GM19372 (cell line): Measurements from ENCODE around the gene VENTX.
"Not testable (repeated sequence)": the region's sequence is repeated elsewhere in the genome, so short reads cannot be mapped to it uniquely, and the experiment has no call there.

Experiments
- ATAC-seq: cut with Tn5 transposase; IDR thresholded peaks from one replicate; pipeline ENCODE4 v1.9.1; 2021; ENCODE audit warnings: mild to moderate bottlenecking, low read depth, moderate library complexity; ENCODE audit not compliant: unreplicated experiment

Gene VENTX

DNA sequence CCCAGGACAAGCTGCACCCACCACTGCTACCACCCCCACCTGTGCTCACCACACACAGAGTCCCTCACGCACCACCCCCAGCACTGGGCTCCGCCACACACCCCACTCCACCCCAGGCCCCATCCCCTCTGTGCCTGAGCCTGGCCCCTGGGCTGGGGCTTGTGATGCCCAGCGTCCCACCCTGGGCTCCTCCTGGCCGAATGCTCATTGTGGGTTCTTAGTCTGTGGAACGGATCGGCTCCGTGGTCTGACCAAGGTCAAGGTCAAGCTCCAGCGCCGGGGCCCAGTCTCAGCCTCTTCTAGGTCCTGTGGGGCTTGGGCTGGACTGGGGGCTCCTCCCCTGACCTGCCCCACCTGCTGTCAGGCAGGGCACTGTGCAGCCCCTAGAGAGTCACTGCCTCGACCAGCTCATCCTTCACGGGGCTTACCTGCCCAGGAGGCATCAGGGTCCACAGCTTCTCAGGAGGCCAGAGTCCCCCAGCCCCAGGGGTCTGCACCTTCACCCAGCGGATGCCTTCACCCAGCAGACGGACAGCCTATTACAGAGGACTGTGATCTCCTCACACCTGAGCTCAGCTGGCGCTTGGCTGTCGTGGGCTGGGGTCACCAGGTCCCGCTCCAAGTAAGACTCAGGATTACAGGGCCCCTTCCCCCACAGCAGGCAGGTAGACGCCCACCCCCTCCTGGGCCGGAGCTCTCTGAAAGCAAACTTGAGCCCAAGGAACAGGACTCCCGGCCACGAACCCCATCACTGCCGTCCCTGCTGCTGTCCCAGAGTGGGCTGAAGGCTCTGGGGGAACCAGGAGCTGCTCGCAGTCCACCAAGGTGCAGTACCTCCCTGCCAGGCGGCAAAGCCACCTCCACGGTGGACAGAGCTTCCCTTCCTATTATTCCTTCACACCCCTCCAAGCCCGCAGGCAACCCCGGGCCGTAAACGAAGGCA, 22.9 kb upstream of the VENTX start:
- ATAC-seq = no peak

- no peak for ATAC-seq
Measured at GRCh38 chr10:133215586-133215985, 22.1 kb upstream of the VENTX start.

DNA sequence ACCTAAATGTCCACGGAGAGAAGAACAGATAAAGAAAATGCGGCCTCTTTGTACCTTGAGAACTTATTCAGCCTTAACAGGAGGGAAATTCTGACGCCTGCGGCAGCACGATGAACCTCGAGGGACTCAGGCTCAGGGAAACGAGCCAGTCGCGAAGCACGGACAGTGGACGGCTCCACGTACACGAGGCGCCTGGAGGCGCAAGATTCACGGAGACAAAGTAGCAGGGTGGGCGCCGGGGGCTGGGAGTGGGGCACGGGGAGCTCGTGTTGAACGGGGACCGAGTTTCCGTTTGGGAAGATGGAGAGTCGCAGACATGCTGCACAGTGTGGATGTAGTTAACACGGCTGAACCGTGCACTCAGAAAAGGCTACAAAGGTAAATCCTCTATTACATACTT, 20.9 kb upstream of the VENTX start:
- no peak for ATAC-seq

GRCh38 chr10:133217800-133218589, 19.7 kb upstream of the VENTX start:
- ATAC-seq = no peak

- ATAC-seq = no peak
Measured at GRCh38 chr10:133218891-133219290, 18.8 kb upstream of the VENTX start.

GRCh38 chr10:133219782-133220181, 17.9 kb upstream of the VENTX start:
- ATAC-seq = no peak

DNA sequence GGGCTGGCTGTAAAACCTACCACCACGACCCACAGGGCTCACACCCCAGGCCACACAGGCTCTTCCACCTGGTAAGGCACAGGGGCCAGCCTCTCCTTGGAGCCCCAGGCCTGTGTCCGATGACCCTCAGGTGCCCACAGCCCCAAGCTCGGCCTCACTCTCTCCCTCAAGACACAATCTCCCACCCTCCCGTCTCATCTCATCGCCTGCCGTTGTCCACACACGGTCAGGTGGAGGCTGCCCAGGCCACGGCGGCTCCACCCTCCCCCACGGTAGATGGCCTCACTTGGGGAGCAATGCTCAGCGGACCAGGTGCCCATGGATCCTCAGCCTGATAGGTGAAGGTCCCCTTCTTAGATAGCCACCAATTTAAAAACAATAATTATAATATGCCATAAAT, 16.3 kb upstream of the VENTX start:
- no peak for ATAC-seq

DNA sequence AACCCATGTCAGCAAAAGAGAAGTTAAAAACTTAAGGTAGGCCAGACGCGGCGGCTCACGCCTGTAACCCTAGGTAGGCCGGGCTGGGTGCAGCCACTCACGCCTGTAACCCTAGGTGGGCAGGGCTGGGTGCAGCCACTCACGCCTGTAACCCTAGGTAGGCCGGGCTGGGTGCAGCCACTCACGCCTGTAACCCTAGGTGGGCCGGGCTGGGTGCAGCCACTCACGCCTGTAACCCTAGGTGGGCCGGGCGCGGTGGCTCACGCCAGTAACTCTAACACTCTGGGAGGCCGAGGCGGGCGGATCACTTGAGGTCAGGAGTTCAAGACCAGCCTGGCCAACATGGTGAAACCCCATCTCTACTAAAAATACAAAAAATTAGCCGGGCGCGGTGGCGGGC, 15.9 kb upstream of the VENTX start:
- ATAC-seq = not testable (repeated sequence)

DNA sequence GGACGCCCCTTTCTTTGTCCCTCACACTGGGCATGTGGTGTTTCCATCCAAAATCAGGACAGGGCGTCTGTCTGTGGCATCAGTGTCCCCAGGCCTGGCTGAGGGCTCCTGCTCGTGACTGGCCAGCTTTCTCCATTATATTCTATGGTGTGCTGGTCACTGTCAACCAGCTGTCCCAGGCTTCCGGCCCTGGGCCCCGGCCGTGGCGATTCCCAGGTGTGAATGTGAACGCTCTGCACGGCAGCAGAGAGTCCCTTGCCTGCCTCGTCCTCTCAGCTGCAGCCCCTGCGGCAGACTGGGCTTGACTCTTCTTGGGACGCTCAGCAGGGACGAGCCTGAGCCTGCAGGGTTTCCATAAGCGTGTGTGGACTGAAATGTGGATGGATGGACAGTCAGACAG, 13.6 kb upstream of the VENTX start:
- ATAC-seq = no peak

- ATAC-seq = no peak
Measured at GRCh38 chr10:133224756-133225372, 12.8 kb upstream of the VENTX start.

GRCh38 chr10:133225707-133226191, 11.9 kb upstream of the VENTX start:
- ATAC-seq = no peak

DNA sequence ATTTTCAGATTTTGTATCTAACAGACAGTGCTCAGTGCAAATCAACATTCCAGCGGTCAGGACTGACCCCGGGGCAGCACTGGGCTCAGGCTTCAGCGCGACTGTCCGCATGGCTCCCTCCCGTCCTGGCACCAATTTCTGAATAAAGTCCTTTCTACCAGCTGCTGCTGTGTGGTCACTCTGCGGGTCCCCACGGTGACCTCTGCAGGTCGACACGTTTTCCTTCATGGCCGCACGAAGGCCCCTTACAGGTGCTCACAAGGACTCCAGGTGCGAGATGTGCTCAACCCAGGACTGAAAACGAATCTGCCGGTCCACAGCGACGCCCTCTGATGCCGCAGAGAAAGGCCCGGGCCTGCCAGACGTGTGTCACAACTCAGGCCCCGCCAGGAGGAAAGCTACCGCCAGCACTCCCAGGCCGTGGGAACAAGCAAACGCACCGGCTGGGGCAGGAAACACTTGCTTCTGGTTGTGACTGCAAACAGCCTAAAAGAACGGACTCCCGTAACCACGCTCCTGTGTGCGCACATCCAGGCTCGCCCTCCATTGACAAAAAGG, 11.3 kb upstream of the VENTX start:
- ATAC-seq = no peak

GRCh38 chr10:133227256-133227655, 10.4 kb upstream of the VENTX start:
- no peak for ATAC-seq

GRCh38 chr10:133229265-133230043, 8.2 kb upstream of the VENTX start:
- ATAC-seq = no peak

GRCh38 chr10:133230044-133230361, 7.7 kb upstream of the VENTX start, which contains the start of gene UTF1:
Gene UTF1 (plus strand): TSS chr10:133230217. CDS start chr10:133230289, 72 bp downstream.
- no peak for ATAC-seq

- ATAC-seq = no peak
Measured at GRCh38 chr10:133230387-133231195, 7.1 kb upstream of the VENTX start.

DNA sequence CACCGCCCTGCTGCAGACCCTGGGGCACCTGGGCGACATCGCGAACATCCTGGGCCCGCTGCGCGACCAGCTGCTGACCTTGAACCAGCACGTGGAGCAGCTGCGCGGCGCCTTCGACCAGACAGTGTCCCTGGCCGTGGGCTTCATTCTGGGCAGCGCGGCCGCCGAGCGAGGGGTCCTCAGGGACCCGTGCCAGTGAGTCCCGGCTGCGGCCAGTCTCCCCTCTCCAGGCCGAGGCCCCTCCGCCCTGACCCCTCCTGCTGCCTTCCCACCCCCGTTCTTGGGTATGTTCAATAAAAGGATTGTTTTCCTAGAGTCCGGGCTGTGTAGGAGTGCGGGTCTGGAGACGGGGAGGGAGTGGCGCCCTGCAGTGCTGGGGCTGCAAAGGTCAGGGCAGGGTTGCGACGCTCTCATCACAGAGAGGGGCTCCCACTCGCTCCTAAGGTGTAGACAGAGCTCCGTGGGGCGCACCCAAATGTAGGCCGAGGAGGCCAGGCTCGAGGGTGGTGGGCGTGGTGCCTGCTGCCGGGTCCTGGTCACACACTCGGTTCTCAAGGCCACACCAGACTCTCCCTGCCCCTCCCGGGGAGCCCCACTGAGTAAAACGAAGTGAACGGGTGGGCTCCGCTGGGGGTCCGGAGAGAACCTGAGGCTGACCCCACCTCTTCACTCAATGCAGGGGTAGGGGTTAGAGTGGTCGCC, 6.3 kb upstream of the VENTX start:
- no peak for ATAC-seq

DNA sequence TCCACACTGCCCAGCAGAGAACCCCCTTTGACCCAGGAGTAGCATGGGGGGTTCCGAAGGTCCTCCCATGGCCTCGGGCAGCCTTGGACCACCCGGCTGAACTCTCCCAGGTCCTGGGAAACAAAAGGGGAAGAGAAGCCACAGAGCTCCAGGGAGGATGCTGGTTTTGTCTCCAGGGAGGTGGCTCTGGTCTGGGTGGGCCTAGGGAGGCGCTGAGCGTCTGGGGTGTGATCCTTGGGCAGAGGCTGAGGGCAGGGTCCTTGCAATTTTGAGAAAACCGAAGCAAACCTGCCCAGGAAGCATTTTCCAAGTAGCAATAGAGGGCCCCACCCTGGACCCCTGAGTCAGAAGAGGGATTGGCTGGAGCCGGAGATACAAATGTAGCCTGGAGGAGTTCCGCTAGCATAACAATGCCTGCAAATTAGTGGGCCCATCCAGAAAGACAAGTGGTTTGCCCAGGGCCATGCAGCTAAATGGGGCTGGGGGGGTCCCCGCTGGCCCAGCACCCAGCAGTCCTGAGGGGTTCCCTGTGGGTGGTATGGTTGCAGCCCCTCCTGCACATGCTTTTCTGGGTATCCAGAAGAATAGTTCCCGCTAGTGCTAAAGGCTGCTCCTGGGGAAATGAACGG, 5.6 kb upstream of the VENTX start:
- ATAC-seq = no peak
